K562 (cell line): ENCODE data around the gene HMGCLL1. TPM values are rescaled to one million over a fixed set of nuclear protein-coding genes. Genes with fewer than 3 reads are reported as not detected.

Experiments used
- ARID3A ChIP-seq: IDR thresholded peaks from 2 replicates; pipeline ENCODE4 v1.6.1; 2012; ENCODE audit warnings: low read depth, low read length, improper control_type of control experiment, borderline replicate concordance
- ILK ChIP-seq: fragments of 450-650 bp; IDR thresholded peaks from 2 replicates; pipeline ENCODE4 v1.6.1; 2016; ENCODE audit warnings: missing genetic modification characterization, low read depth, mild to moderate bottlenecking, missing compliant biosample characterization, moderate library complexity, borderline replicate concordance
- KDM2B ChIP-seq: fragments of 250-450 bp; sonication (Bioruptor Pico); IDR thresholded peaks from 2 replicates; pipeline ENCODE4 v1.8.0; 2021; ENCODE audit warnings: mild to moderate bottlenecking, moderate library complexity
- POLR2G ChIP-seq: fragments of 200-400 bp; formaldehyde crosslinking; IDR thresholded peaks from 2 replicates; pipeline ENCODE4 v1.6.1; 2017; ENCODE audit warnings: low read depth, mild to moderate bottlenecking, antibody characterized with exemption, low read length, moderate library complexity
- U2AF1 ChIP-seq: fragments of 200-400 bp; formaldehyde crosslinking; optimal IDR thresholded peaks from 2 replicates; pipeline ENCODE3; 2017; ENCODE audit warnings: mild to moderate bottlenecking, low read depth, low read length, moderate library complexity
- polyA plus RNA-seq, 8 experiments: library from polyadenylated mRNA; depleted of rRNA in 4 of 8; stranded (reverse) in 5 of 8; unstranded in 3 of 8; fragments of >200 nt; fragmentation: Nextera tagmentation in 2 of 8; fragmentation: Illumina TruSeq in 1 of 8; extraction: Ambion mirVana in 2 of 8; extraction: Trizol in 1 of 8; gene quantifications; 2 replicates each; pipeline versions ENCODE4 v1.2.1 to v1.2.3, GENCODE V29; 2011 to 2014; ENCODE audit warnings: inconsistent platforms in 1 of 8, missing spikeins in 1 of 8
- total RNA-seq, 7 experiments: library from RNA; depleted of rRNA in 6 of 7; stranded (reverse); fragments of >200 nt in 6 of 7; fragmentation: Illumina TruSeq in 2 of 7; extraction: Trizol in 2 of 7; gene quantifications; 2 replicates each; pipeline versions ENCODE4 v1.2.1 to v1.2.3, GENCODE V29; 2011 to 2021; ENCODE audit warnings: low replicate concordance in 1 of 7
- TF ChIP-seq, protein P1 (sequence below): fragments of 450-650 bp; IDR thresholded peaks from 2 replicates; pipeline ENCODE4 v1.6.1; 2018; ENCODE audit not compliant: partially characterized antibody

Gene HMGCLL1
- total and polyA plus RNA-seq, 9 of the 15 experiments (the other 6 are each of a cell fraction or from before 2014, with no cell fraction given) = not detected

- TF ChIP-seq, protein P1, sequence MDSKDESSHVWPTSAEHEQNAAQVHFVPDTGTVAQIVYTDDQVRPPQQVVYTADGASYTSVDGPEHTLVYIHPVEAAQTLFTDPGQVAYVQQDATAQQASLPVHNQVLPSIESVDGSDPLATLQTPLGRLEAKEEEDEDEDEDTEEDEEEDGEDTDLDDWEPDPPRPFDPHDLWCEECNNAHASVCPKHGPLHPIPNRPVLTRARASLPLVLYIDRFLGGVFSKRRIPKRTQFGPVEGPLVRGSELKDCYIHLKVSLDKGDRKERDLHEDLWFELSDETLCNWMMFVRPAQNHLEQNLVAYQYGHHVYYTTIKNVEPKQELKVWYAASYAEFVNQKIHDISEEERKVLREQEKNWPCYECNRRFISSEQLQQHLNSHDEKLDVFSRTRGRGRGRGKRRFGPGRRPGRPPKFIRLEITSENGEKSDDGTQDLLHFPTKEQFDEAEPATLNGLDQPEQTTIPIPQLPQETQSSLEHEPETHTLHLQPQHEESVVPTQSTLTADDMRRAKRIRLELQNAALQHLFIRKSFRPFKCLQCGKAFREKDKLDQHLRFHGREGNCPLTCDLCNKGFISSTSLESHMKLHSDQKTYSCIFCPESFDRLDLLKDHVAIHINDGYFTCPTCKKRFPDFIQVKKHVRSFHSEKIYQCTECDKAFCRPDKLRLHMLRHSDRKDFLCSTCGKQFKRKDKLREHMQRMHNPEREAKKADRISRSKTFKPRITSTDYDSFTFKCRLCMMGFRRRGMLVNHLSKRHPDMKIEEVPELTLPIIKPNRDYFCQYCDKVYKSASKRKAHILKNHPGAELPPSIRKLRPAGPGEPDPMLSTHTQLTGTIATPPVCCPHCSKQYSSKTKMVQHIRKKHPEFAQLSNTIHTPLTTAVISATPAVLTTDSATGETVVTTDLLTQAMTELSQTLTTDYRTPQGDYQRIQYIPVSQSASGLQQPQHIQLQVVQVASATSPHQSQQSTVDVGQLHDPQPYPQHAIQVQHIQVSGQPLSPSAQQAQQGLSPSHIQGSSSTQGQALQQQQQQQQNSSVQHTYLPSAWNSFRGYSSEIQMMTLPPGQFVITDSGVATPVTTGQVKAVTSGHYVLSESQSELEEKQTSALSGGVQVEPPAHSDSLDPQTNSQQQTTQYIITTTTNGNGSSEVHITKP = no peak
- TF ChIP-seq KDM2B (CRISPR knock-in tag) (no peak), U2AF1 (no peak), POLR2G (no peak), ILK (tag) (no peak), ARID3A (no peak)
Measured at GRCh38 chr6:55437141-55437540, 141.9 kb downstream of the HMGCLL1 start (continued).
